Osteoblast (primary cell): ENCODE measurements around the gene NPAS3. TPM values are rescaled to one million over a fixed set of nuclear protein-coding genes. Genes with fewer than 3 reads are reported as not detected.

ENCODE experiments used
- DNase-seq: peaks from one replicate; pipeline ENCODE4 v3.0.0; 2011; ENCODE audit warnings: low spot score, mixed read lengths; ENCODE audit not compliant: insufficient read length; ENCODE audit errors: missing footprints
- H2AFZ ChIP-seq: 2 replicates; pipeline ENCODE4 v1.6.0; 2011; ENCODE audit warnings: mild to moderate bottlenecking, low read length
- H3K27ac ChIP-seq: 2 replicates; pipeline ENCODE4 v1.5.1; 2011; ENCODE audit warnings: mild to moderate bottlenecking, low read depth, low read length, moderate library complexity
- H3K27me3 ChIP-seq: 2 replicates; pipeline ENCODE4 v1.6.0; 2012; ENCODE audit warnings: mild to moderate bottlenecking, control low read depth, inconsistent platforms, low read length, moderate library complexity; ENCODE audit not compliant: insufficient read depth
- H3K36me3 ChIP-seq: 2 replicates; pipeline ENCODE4 v1.5.1; 2011; ENCODE audit warnings: mild to moderate bottlenecking, low read length, control low read depth, moderate library complexity; ENCODE audit not compliant: insufficient read depth
- H3K4me1 ChIP-seq: 2 replicates; pipeline ENCODE4 v1.5.1; 2011; ENCODE audit warnings: mild to moderate bottlenecking, low read length, control low read depth, moderate library complexity; ENCODE audit not compliant: insufficient read depth
- H3K4me2 ChIP-seq: 2 replicates; pipeline ENCODE4 v1.6.0; 2011; ENCODE audit warnings: mild to moderate bottlenecking, low read length; ENCODE audit not compliant: insufficient read depth
- H3K4me3 ChIP-seq: fragments of 200-600 bp; sonication (generic); 3 replicates; pipeline ENCODE4 v1.5.1; 2012; ENCODE audit warnings: mild to moderate bottlenecking, low read length, inconsistent platforms; ENCODE audit not compliant: insufficient read depth
- H3K79me2 ChIP-seq: 2 replicates; pipeline ENCODE4 v1.6.0; 2012; ENCODE audit warnings: mild to moderate bottlenecking, low read length, control low read depth, inconsistent platforms; ENCODE audit not compliant: insufficient read depth
- H3K9me3 ChIP-seq: 2 replicates; pipeline ENCODE4 v1.5.1; 2011; ENCODE audit warnings: low read depth, low read length, control low read depth
- H4K20me1 ChIP-seq: 2 replicates; pipeline ENCODE4 v1.6.0; 2012; ENCODE audit warnings: mild to moderate bottlenecking, low read length, control low read depth; ENCODE audit not compliant: insufficient read depth
- total RNA-seq: library from RNA; depleted of rRNA; stranded (reverse); fragments of >200 nt; gene quantifications from 2 replicates; pipeline ENCODE4 v1.2.3, GENCODE V29; 2012
- TF ChIP-seq, protein P1 (sequence below): IDR thresholded peaks from 2 replicates; pipeline ENCODE4 v1.5.1; 2011; ENCODE audit warnings: mild to moderate bottlenecking, low read depth, low read length, moderate library complexity; ENCODE audit errors: extremely low read depth

The NPAS3 gene
- total RNA-seq, 1 donor = 0.72 TPM

DNA sequence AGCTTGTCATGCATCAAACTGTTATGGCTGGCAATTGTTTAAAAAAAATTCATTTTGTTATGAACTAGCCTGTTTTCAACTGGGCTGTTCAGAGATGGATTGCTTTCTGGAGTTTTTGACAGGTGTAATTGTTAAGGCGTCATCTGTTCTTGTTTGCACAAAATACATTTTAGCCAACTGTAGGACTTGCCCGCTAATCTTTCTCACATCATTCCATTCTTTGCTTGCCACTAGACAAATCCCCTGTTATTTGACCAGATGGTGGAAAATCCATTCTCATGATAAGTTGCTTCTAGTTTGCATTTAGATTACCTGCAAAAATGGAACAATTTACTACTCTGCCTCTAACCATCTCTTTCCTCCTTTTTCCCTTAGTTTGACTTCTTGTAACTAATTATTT is 114.3 kb downstream of the NPAS3 start:
- no peak for DNase-seq
- no peaks in the 10 kb centered on the region for H3K9me3 ChIP-seq
- H2AFZ ChIP-seq = no peak overlapping the region
- H3K79me2 ChIP-seq = no peaks in the 10 kb centered on the region
- no peaks in the 10 kb centered on the region for H4K20me1 ChIP-seq
- no peaks in the 10 kb centered on the region for H3K36me3 ChIP-seq
- H3K4me2 ChIP-seq = no peak overlapping the region
- no peak overlapping the region for H3K27ac ChIP-seq
- TF ChIP-seq, protein P1, sequence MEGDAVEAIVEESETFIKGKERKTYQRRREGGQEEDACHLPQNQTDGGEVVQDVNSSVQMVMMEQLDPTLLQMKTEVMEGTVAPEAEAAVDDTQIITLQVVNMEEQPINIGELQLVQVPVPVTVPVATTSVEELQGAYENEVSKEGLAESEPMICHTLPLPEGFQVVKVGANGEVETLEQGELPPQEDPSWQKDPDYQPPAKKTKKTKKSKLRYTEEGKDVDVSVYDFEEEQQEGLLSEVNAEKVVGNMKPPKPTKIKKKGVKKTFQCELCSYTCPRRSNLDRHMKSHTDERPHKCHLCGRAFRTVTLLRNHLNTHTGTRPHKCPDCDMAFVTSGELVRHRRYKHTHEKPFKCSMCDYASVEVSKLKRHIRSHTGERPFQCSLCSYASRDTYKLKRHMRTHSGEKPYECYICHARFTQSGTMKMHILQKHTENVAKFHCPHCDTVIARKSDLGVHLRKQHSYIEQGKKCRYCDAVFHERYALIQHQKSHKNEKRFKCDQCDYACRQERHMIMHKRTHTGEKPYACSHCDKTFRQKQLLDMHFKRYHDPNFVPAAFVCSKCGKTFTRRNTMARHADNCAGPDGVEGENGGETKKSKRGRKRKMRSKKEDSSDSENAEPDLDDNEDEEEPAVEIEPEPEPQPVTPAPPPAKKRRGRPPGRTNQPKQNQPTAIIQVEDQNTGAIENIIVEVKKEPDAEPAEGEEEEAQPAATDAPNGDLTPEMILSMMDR = no peak
- no peaks in the 10 kb centered on the region for H3K27me3 ChIP-seq
- no peaks in the 10 kb centered on the region for H3K4me1 ChIP-seq
- no peak overlapping the region for H3K4me3 ChIP-seq

DNA sequence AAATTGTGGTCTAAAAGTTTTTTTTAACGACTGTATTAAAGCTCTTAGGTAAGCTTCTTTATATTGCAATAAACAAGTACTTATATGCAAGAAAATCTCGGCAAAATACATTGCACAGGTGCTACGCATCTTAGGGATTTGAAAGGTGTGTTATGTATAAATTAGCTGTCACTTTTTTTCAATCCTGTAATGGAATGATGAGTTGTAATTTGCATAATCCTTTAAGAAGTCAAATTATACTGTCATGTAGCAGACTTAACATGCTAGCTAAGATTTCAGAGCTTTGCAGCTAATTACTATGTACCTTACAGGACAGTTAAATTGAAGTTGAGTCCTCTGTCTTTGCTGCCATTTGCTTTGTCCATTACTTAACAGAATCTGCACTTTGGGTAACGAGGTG is 117.5 kb downstream of the NPAS3 start:
- TF ChIP-seq, protein P1 = no peak

DNA sequence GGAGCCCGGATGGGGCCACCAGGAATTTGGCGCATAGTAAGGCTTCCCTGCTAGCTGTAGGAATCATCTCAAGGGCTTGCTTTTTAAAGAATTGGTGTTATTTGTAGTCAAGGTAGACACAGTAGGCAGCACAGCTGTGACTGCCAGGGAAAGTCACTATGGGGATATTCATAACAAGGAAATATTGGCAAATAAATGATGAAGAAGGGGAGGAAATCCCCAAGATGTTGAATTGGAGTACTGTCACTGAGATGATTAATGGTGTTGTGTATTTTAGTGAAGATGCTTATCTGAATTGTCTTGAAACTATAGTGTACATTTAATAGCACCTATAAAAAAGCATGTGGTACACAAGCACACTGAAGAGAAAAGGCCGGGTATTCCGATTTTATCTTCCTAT is 118.9 kb downstream of the NPAS3 start:
- TF ChIP-seq, protein P1 = no peak
- no peak overlapping the region for H3K4me2 ChIP-seq
- H3K4me3 ChIP-seq = no peak overlapping the region
- no peaks in the 10 kb centered on the region for H4K20me1 ChIP-seq
- H3K27ac ChIP-seq = no peak overlapping the region
- H3K9me3 ChIP-seq = no peaks in the 10 kb centered on the region
- H3K27me3 ChIP-seq = no peaks in the 10 kb centered on the region
- no peak overlapping the region for H2AFZ ChIP-seq
- H3K36me3 ChIP-seq = no peaks in the 10 kb centered on the region
- no peak for DNase-seq
- no peaks in the 10 kb centered on the region for H3K4me1 ChIP-seq
- no peaks in the 10 kb centered on the region for H3K79me2 ChIP-seq

More for the DNA sequence above, 117.5 kb downstream of the NPAS3 start:
- H3K36me3 ChIP-seq = no peaks in the 10 kb centered on the region
- no peaks in the 10 kb centered on the region for H3K27me3 ChIP-seq
- H3K27ac ChIP-seq = no peak overlapping the region
- no peaks in the 10 kb centered on the region for H3K4me1 ChIP-seq
- no peak for DNase-seq
- no peaks in the 10 kb centered on the region for H3K79me2 ChIP-seq
- H2AFZ ChIP-seq = no peak overlapping the region
- H4K20me1 ChIP-seq = no peaks in the 10 kb centered on the region
- H3K9me3 ChIP-seq = no peaks in the 10 kb centered on the region
- no peak overlapping the region for H3K4me3 ChIP-seq
- H3K4me2 ChIP-seq = no peak overlapping the region

DNA sequence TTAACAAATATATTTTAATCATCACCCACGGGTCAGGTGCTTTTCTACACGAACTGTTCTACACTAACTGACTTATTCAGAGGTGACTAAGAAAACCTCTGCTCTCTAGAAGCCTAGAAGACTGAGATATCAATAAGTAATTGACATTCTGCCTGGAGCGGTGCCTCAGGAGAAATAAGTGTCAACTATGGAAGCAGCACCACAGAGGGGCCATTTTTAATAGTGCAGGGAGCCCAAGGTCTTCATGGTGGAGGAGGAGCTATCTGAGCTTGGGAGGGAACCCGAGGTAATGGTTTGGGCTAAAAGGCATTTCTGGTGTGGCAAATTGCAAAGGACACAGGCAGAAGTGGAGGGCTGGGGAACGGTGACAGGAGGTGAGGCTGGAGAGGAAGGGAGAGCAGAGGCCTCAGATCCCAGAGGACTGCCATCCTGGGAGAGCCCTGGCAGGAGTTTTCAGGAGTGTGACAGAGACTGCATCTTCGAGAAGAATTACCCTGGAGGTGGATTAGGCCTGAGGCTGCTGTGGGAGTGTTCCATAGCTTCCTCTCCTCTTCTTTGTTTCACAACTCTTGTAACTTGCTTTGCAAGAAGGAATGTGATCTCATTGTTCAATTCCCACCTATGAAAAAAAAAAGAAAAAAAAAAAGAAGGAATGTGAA is 123.1 kb downstream of the NPAS3 start:
- Histone ChIP-seq H3K4me3 (no peak overlapping the region), H3K27ac (no peak overlapping the region), H2AFZ (no peak overlapping the region), H3K9me3 (no peaks in the 10 kb centered on the region), H3K27me3 (no peaks in the 10 kb centered on the region), H3K79me2 (no peaks in the 10 kb centered on the region), H3K4me2 (no peak overlapping the region), H3K36me3 (no peaks in the 10 kb centered on the region), H4K20me1 (no peaks in the 10 kb centered on the region), H3K4me1 (no peaks in the 10 kb centered on the region)
- no peak for DNase-seq
- TF ChIP-seq, protein P1 = no peak
